ENCODE results near the gene ADRA2C.

ADRA2C gene

GRCh38 chr4:3781193-3781886, 15.2 kb downstream of the ADRA2C start:
- TF ChIP-seq EGR1 (IDR thresholded peaks at IDR 0.05) = no peak
- TF ChIP-seq, protein P1, sequence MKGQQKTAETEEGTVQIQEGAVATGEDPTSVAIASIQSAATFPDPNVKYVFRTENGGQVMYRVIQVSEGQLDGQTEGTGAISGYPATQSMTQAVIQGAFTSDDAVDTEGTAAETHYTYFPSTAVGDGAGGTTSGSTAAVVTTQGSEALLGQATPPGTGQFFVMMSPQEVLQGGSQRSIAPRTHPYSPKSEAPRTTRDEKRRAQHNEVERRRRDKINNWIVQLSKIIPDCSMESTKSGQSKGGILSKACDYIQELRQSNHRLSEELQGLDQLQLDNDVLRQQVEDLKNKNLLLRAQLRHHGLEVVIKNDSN (IDR thresholded peaks at IDR 0.05) = peak; percentile 84

GRCh38 chr4:3781997-3782930, 16.1 kb downstream of the ADRA2C start:
- TF ChIP-seq CEBPB (IDR thresholded peaks at IDR 0.05) (no peak), EP300 (IDR thresholded peaks at IDR 0.05; ENCODE audit: borderline replicate concordance) (no peak), YY1 (IDR thresholded peaks at IDR 0.05; ENCODE audit: low read depth) (no peak), TCF12 (IDR thresholded peaks at IDR 0.05; ENCODE audit: low read depth) (no peak), EGR1 (IDR thresholded peaks at IDR 0.05) (no peak), REST (IDR thresholded peaks at IDR 0.05; ENCODE audit: low read depth) (no peak), RAD21 (IDR thresholded peaks at IDR 0.05; ENCODE audit: low read depth) (no peak), TEAD4 (IDR thresholded peaks at IDR 0.05) (no peak), CREB1 (IDR thresholded peaks at IDR 0.05; ENCODE audit: low read depth) (no peak), TAF1 (IDR thresholded peaks at IDR 0.05; ENCODE audit: low read depth) (no peak), ZBTB7A (IDR thresholded peaks at IDR 0.05; ENCODE audit: low read depth) (no peak), FOXM1 (IDR thresholded peaks at IDR 0.05; ENCODE audit: borderline replicate concordance, low read depth) (no peak), NFIC (IDR thresholded peaks at IDR 0.05) (no peak)
- TF ChIP-seq, protein P2, sequence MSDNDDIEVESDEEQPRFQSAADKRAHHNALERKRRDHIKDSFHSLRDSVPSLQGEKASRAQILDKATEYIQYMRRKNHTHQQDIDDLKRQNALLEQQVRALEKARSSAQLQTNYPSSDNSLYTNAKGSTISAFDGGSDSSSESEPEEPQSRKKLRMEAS (IDR thresholded peaks at IDR 0.05) = no peak
- TF ChIP-seq, protein P1 (IDR thresholded peaks at IDR 0.05) = no peak

DNA sequence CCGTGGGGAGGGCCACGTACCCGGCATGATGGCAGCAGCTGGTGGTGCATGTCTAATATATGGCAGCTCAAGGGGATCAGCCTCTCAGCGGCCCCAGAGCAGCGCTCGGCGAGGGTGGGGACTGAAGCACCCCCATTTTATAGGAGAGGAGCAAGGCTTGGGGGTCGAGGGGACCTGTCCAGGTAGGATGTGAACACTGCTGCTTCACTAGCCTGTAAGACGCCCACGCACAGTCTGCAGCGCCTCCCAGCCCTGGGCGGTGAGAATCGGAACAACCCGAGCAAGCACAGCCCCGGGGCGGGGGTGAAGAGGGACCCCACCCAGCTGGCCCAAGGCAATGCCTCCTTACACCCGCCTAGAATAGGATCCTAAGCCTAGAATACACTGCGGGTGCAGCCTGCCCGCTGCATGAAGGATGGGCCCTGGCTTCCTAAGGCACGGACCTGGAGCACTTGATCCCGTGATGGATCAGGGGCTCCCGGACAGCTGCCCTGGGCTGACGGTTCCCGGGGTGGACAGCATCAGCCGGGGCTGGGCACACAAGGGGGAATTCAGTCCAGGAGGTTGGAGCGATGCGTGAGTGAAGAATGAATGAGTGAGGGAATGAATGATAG, 17.6 kb downstream of the ADRA2C start:
- no peak for TF ChIP-seq FOXM1 (IDR thresholded peaks at IDR 0.05; ENCODE audit: borderline replicate concordance, low read depth)
- peak; percentile 91 for TF ChIP-seq EGR1 (IDR thresholded peaks at IDR 0.05)
- TF ChIP-seq, protein P1 (IDR thresholded peaks at IDR 0.05) = no peak
- peak; percentile 78 for TF ChIP-seq RAD21 (IDR thresholded peaks at IDR 0.05; ENCODE audit: low read depth)
- no peak for TF ChIP-seq TAF1 (IDR thresholded peaks at IDR 0.05; ENCODE audit: low read depth)

GRCh38 chr4:3784454-3785291, 18.5 kb downstream of the ADRA2C start:
- TF ChIP-seq EGR1 (IDR thresholded peaks at IDR 0.05) (no peak), EP300 (IDR thresholded peaks at IDR 0.05; ENCODE audit: borderline replicate concordance) (no peak), TCF12 (IDR thresholded peaks at IDR 0.05; ENCODE audit: low read depth) (no peak)
- TF ChIP-seq, protein P1 (IDR thresholded peaks at IDR 0.05) = no peak

- TF ChIP-seq, protein P1 (IDR thresholded peaks at IDR 0.05) = no peak
- TF ChIP-seq ZBTB7A (IDR thresholded peaks at IDR 0.05; ENCODE audit: low read depth) = no peak
- no peak for TF ChIP-seq CEBPB (IDR thresholded peaks at IDR 0.05)
- TF ChIP-seq CREB1 (IDR thresholded peaks at IDR 0.05; ENCODE audit: low read depth) = no peak
- no peak for TF ChIP-seq FOXM1 (IDR thresholded peaks at IDR 0.05; ENCODE audit: borderline replicate concordance, low read depth)
- no peak for TF ChIP-seq NFIC (IDR thresholded peaks at IDR 0.05)
- TF ChIP-seq TCF12 (IDR thresholded peaks at IDR 0.05; ENCODE audit: low read depth) = no peak
- TF ChIP-seq REST (IDR thresholded peaks at IDR 0.05; ENCODE audit: low read depth) = no peak
- TF ChIP-seq RAD21 (IDR thresholded peaks at IDR 0.05; ENCODE audit: low read depth) = no peak
- no peak for TF ChIP-seq YY1 (IDR thresholded peaks at IDR 0.05; ENCODE audit: low read depth)
- TF ChIP-seq, protein P2 (IDR thresholded peaks at IDR 0.05) = no peak
- TF ChIP-seq EGR1 (IDR thresholded peaks at IDR 0.05) = no peak
- TF ChIP-seq TAF1 (IDR thresholded peaks at IDR 0.05; ENCODE audit: low read depth) = no peak
- TF ChIP-seq TEAD4 (IDR thresholded peaks at IDR 0.05) = no peak
- no peak for TF ChIP-seq EP300 (IDR thresholded peaks at IDR 0.05; ENCODE audit: borderline replicate concordance)
These were observed 19.0 kb downstream of the ADRA2C start for GRCh38 chr4:3785292-3785565.
